Stimulated activated CD4-positive, alpha-beta T cell treated with anti-CD3 and anti-CD28 coated beads, Interleukin-12 subunit alpha, Interleukin-12 subunit beta, amount 100 ng/mL, for 24 hours (primary cell): ENCODE data around the gene ITGA11.

Experiments used
- DNase-seq, 2 experiments: peaks; one replicate each; pipeline ENCODE4 v3.0.0-alpha.2; 2020; ENCODE audit warnings: low read depth in 2 of 2

ITGA11 gene

GRCh38 chr15:68354268-68354667, 77.7 kb downstream of the ITGA11 start:
- DNase-seq = no peak

- DNase-seq = no peak
These were observed 78.4 kb downstream of the ITGA11 start for GRCh38 chr15:68353421-68354135.

- DNase-seq = peak; percentile 17 to 20
These were observed 79.4 kb downstream of the ITGA11 start for GRCh38 chr15:68352401-68353062.

GRCh38 chr15:68349151-68349550, 82.8 kb downstream of the ITGA11 start:
- no peak for DNase-seq

- DNase-seq = no peak
These were observed 83.4 kb downstream of the ITGA11 start for GRCh38 chr15:68348606-68349005.

- DNase-seq = no peak
These were observed 83.9 kb downstream of the ITGA11 start for GRCh38 chr15:68348081-68348480.

GRCh38 chr15:68347392-68347791, 84.6 kb downstream of the ITGA11 start:
- no peak for DNase-seq

GRCh38 chr15:68346979-68347378, 85.0 kb downstream of the ITGA11 start:
- DNase-seq = no peak

GRCh38 chr15:68345481-68345880, 86.5 kb downstream of the ITGA11 start:
- no peak for DNase-seq

- no peak for DNase-seq
These were observed 87.4 kb downstream of the ITGA11 start for GRCh38 chr15:68344600-68344999.

GRCh38 chr15:68343579-68344225, 88.3 kb downstream of the ITGA11 start:
- DNase-seq = no peak

- DNase-seq = no peak
These were observed 89.9 kb downstream of the ITGA11 start for GRCh38 chr15:68341760-68342725.

GRCh38 chr15:68340726-68341671, 91.0 kb downstream of the ITGA11 start:
- DNase-seq = no peak

- DNase-seq = no peak
These were observed 92.5 kb downstream of the ITGA11 start for GRCh38 chr15:68339481-68339880.

GRCh38 chr15:68337826-68338225, 94.1 kb downstream of the ITGA11 start:
- DNase-seq = no peak

GRCh38 chr15:68336516-68336915, 95.4 kb downstream of the ITGA11 start:
- no peak for DNase-seq

GRCh38 chr15:68335655-68336054, 96.3 kb downstream of the ITGA11 start:
- DNase-seq = no peak

- DNase-seq = no peak
These were observed 96.7 kb downstream of the ITGA11 start for GRCh38 chr15:68335251-68335650.

GRCh38 chr15:68334661-68335124, 97.3 kb downstream of the ITGA11 start:
- no peak for DNase-seq

GRCh38 chr15:68333775-68334470, 98.0 kb downstream of the ITGA11 start:
- DNase-seq = no peak
